Common myeloid progenitor, CD34-positive (primary cell): ENCODE measurements around the gene RNU1-4.
"Not testable (repeated sequence)": the region's sequence is repeated elsewhere in the genome, so short reads cannot be mapped to it uniquely, and the experiment has no call there.

ENCODE experiments used
- CTCF ChIA-PET: fragments of 350-600 bp; sonication (Branson Sonifier 250); formaldehyde crosslinking; loops from one replicate; lab custom pipeline; 2021; ENCODE audit warnings: antibody characterized with exemption; lab: Charles Lee
- POLR2A ChIA-PET: fragments of 350-600 bp; sonication (Branson Sonifier 250); formaldehyde crosslinking; loops from one replicate; lab custom pipeline; 2021; ENCODE audit warnings: antibody characterized with exemption; lab: Charles Lee
- DNase-seq, 3 donors: peaks; one replicate each; pipeline versions ENCODE4 v3.0.0 to v3.0.0-alpha.2; 2013
- H3K27ac ChIP-seq, 2 experiments: 1 replicate in 1 of 2; 2 replicates in 1 of 2; pipeline ENCODE4 v1.7.0; 2013; ENCODE audit warnings: inconsistent platforms in 2 of 2, low read length in 2 of 2, mild to moderate bottlenecking in 2 of 2, low read depth in 1 of 2, moderate library complexity in 1 of 2; ENCODE audit not compliant: severe bottlenecking in 2 of 2, insufficient read depth in 1 of 2, poor library complexity in 1 of 2
- H3K27me3 ChIP-seq, 5 experiments: replicated peaks in 2 of 5; 1 replicate in 3 of 5; 2 replicates in 2 of 5; pipeline versions ENCODE4 v1.6.1 to v1.7.0; 2013; ENCODE audit warnings: low read length in 4 of 5, mild to moderate bottlenecking in 2 of 5, moderate library complexity in 2 of 5, inconsistent platforms in 1 of 5; ENCODE audit not compliant: insufficient read depth in 5 of 5, control insufficient read depth in 4 of 5
- H3K36me3 ChIP-seq, 4 experiments: 1 replicate in 2 of 4; 2 replicates in 2 of 4; pipeline versions ENCODE4 v1.6.1 to v1.7.0; 2013; ENCODE audit warnings: low read length in 3 of 4, control low read depth in 1 of 4, mild to moderate bottlenecking in 1 of 4; ENCODE audit not compliant: control insufficient read depth in 4 of 4, insufficient read depth in 4 of 4
- H3K4me1 ChIP-seq, 4 experiments: 1 replicate in 3 of 4; 2 replicates in 1 of 4; pipeline versions ENCODE4 v1.6.1 to v1.7.1; 2013; ENCODE audit warnings: low read length in 3 of 4, mild to moderate bottlenecking in 3 of 4, control low read depth in 1 of 4, inconsistent platforms in 1 of 4, moderate library complexity in 1 of 4; ENCODE audit not compliant: control insufficient read depth in 4 of 4, insufficient read depth in 4 of 4; ENCODE audit errors: control extremely low read depth in 1 of 4
- H3K4me3 ChIP-seq, 7 experiments: 1 replicate in 4 of 7; 2 replicates in 3 of 7; pipeline versions ENCODE4 v1.5.1 to v1.7.0; 2013; ENCODE audit warnings: mild to moderate bottlenecking in 7 of 7, low read length in 6 of 7, moderate library complexity in 6 of 7, inconsistent platforms in 2 of 7, low read depth in 2 of 7, control low read depth in 1 of 7; ENCODE audit not compliant: insufficient read depth in 4 of 7, control insufficient read depth in 1 of 7; ENCODE audit errors: extremely low read depth in 1 of 7
- H3K9me3 ChIP-seq, 5 experiments: 1 replicate in 4 of 5; 2 replicates in 1 of 5; pipeline versions ENCODE4 v1.6.1 to v1.7.1; 2013; ENCODE audit warnings: low read length in 4 of 5, mild to moderate bottlenecking in 2 of 5, inconsistent platforms in 1 of 5, low read depth in 1 of 5, moderate library complexity in 1 of 5; ENCODE audit not compliant: control insufficient read depth in 4 of 5, insufficient read depth in 2 of 5; ENCODE audit errors: control extremely low read depth in 1 of 5
- WGBS: methylation state at CpG from one replicate; pipeline ENCODE4 v1.1.5; 2013; ENCODE audit not compliant: insufficient coverage; 5-methylcytosine and 5-hydroxymethylcytosine counted together

The RNU1-4 gene

DNA sequence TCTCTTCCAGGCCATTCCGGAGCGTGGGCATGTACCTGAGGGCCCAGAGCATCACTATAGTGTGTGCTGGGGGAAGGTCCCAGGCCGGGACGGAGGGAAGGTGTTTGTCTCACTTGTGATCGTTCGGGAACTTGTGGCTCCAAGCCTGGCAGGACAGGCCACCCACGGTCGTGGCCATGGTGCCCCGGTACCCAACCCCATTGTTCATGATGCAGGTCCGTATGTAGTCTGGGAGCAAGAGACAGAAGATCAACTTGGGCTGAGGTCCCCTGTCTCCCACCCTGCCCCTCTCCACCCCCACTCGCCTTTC, 20.1 kb downstream of the RNU1-4 start:
- DNase-seq, H3K36me3 ChIP-seq, H3K9me3 ChIP-seq, H3K27ac ChIP-seq, H3K4me3 ChIP-seq, H3K4me1 ChIP-seq, CTCF ChIA-PET, POLR2A ChIA-PET: not testable (repeated sequence)
- peaks cover 0 to 27% (median 4%) of the 10 kb centered on the region in 5 experiments for H3K27me3 ChIP-seq
- 100% methylated on average over 3 of the region's 11 CpGs for WGBS

DNA sequence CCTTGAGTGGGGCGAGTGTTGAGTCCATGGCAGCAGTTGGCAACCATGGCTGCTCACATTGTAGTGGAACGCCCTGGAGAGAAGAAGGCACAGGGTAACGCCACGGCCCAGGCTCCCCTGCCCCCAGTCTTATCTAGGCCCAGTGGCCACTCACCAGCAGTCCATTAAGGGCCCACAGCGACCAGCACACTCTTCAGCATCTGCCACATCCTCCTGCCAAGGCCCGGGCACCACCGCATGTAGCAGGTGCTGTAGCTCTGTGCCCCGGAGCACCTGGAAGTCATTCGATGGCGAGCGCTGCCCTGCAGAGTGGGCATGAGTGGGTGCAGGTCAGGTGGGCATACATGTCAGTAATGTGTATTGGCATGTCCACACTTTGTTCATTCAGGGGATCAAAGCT, 20.5 kb downstream of the RNU1-4 start:
- H3K4me1 ChIP-seq, H3K9me3 ChIP-seq, POLR2A ChIA-PET, CTCF ChIA-PET, H3K27ac ChIP-seq, H3K36me3 ChIP-seq, DNase-seq, H3K4me3 ChIP-seq: not testable (repeated sequence)
- 100% methylated on average over 5 of the region's 11 CpGs for WGBS
- H3K27me3 ChIP-seq = peaks cover 0 to 31% (median 4%) of the 10 kb centered on the region in 5 experiments

- H3K4me3 ChIP-seq, POLR2A ChIA-PET, H3K27ac ChIP-seq, DNase-seq, H3K4me1 ChIP-seq, H3K9me3 ChIP-seq, CTCF ChIA-PET, H3K36me3 ChIP-seq: not testable (repeated sequence)
- WGBS = 97% methylated on average over 8 of the region's 9 CpGs
- H3K27me3 ChIP-seq = peaks cover 0 to 28% (median 7%) of the 10 kb centered on the region in 5 experiments
These were observed 24.0 kb downstream of the RNU1-4 start for GRCh38 chr1:16764248-16764819.

GRCh38 chr1:16764820-16765655, 24.7 kb downstream of the RNU1-4 start:
- peaks cover 0 to 28% (median 7%) of the 10 kb centered on the region in 5 experiments for H3K27me3 ChIP-seq
- CTCF ChIA-PET, H3K4me3 ChIP-seq, H3K4me1 ChIP-seq, DNase-seq, H3K36me3 ChIP-seq, POLR2A ChIA-PET, H3K27ac ChIP-seq, H3K9me3 ChIP-seq: not testable (repeated sequence)
- 98% methylated on average over 9 of the region's 15 CpGs for WGBS

- H3K4me3 ChIP-seq, H3K4me1 ChIP-seq, H3K36me3 ChIP-seq, DNase-seq, POLR2A ChIA-PET, H3K9me3 ChIP-seq, H3K27ac ChIP-seq, CTCF ChIA-PET: not testable (repeated sequence)
- H3K27me3 ChIP-seq = peaks cover 0 to 24% (median 8%) of the 10 kb centered on the region in 5 experiments
- 99% methylated on average over 16 of the region's 31 CpGs for WGBS
These were observed 25.7 kb downstream of the RNU1-4 start for GRCh38 chr1:16765731-16766605.

DNA sequence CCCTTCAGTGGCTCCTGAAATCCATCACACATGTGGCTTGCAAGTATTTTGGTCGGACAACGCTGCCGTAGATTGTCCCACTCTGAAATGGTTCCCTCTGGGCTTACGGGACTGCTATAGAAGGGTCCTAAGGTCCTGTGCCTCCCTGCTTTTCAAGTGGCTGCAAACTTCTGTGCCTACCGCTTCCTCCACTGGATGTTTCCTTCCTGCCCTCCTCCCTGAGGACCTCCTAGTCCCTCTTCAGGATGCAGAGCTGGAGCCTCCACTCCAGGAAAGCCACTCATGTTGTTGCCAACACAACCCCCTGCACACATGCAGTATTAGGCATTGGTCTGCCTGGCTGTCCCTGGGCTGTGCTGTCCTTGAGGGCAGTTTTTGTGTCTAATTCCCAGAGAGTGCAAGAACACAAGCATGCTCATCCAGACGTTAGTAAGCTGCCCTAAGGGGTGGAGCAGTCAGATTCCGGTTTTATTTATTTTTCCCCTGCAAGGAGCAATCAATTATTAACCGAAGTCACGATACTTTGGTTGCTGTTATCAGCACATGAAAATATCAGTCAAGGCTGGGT, 26.5 kb downstream of the RNU1-4 start:
- POLR2A ChIA-PET, CTCF ChIA-PET, H3K27ac ChIP-seq, H3K36me3 ChIP-seq, DNase-seq, H3K9me3 ChIP-seq, H3K4me3 ChIP-seq, H3K4me1 ChIP-seq: not testable (repeated sequence)
- H3K27me3 ChIP-seq = peaks cover 0 to 24% (median 9%) of the 10 kb centered on the region in 5 experiments
- WGBS = 71% methylated on average over 5 of the region's 9 CpGs
